Measurements from ENCODE around the gene RIN2.

DNA sequence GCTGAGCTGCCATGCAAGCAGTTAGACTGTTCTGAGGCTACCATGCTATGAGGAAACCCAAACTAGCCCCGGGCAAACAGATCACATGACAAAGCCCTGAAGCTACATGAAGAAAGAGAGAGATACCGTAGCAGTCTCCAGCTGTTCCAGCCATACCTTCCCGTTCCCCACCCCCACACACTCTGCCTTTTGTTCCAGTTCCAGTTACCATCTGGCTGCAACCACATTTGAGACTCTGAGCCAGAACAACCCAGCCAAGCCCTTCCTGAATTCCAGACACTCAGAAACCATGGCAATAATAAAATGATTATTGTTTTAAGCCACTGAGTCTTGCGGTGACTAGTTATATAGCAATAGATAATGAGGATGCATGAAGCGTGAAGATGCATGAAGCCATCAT is 28.3 kb downstream of the RIN2 start:
- TF ChIP-seq, protein P1, sequence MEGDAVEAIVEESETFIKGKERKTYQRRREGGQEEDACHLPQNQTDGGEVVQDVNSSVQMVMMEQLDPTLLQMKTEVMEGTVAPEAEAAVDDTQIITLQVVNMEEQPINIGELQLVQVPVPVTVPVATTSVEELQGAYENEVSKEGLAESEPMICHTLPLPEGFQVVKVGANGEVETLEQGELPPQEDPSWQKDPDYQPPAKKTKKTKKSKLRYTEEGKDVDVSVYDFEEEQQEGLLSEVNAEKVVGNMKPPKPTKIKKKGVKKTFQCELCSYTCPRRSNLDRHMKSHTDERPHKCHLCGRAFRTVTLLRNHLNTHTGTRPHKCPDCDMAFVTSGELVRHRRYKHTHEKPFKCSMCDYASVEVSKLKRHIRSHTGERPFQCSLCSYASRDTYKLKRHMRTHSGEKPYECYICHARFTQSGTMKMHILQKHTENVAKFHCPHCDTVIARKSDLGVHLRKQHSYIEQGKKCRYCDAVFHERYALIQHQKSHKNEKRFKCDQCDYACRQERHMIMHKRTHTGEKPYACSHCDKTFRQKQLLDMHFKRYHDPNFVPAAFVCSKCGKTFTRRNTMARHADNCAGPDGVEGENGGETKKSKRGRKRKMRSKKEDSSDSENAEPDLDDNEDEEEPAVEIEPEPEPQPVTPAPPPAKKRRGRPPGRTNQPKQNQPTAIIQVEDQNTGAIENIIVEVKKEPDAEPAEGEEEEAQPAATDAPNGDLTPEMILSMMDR (IDR thresholded peaks at IDR 0.05; ENCODE audit: low read depth, low read length), result no peak
- TF ChIP-seq, protein P2, sequence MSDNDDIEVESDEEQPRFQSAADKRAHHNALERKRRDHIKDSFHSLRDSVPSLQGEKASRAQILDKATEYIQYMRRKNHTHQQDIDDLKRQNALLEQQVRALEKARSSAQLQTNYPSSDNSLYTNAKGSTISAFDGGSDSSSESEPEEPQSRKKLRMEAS (IDR thresholded peaks at IDR 0.05; ENCODE audit: low read depth, low read length), result no peak
